ENCODE data around the gene TMEM151B.

DNA sequence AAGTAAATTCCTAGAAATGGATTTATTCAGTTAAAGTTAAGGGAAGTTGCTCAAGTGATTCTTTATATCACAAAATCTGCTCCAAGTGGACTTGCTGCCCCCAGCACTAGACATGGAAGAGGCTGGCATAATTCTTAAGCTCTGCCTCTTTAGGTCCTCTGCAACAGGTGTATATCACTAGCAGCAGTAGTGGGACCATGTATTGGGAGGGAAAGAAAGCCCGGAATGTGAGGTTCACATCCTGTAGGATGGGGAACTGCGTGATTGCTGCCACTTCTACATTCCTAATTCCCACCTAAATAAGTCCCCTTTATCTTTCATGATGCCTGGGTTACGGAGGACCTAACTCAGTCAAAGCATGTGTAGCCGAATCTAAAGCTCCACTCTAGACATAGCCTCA is 85.4 kb downstream of the TMEM151B start:
- TF ChIP-seq POLR2A (IDR thresholded peaks at IDR 0.05; ENCODE audit: low read depth, low read length) (no peak), CHD1 (IDR thresholded peaks at IDR 0.05; ENCODE audit: low read depth, low read length) (no peak), BHLHE40 (IDR thresholded peaks at IDR 0.05; ENCODE audit: low read depth, low read length) (no peak), CEBPB (IDR thresholded peaks at IDR 0.05; ENCODE audit: low read depth, low read length) (no peak), NFE2L2 (IDR thresholded peaks at IDR 0.05; ENCODE audit: low read depth, low read length) (no peak), MXI1 (IDR thresholded peaks at IDR 0.05; ENCODE audit: borderline replicate concordance, low read depth, low read length) (no peak), RFX5 (IDR thresholded peaks at IDR 0.05; ENCODE audit: low read depth, low read length) (no peak), RCOR1 (IDR thresholded peaks at IDR 0.05; ENCODE audit: insufficient replicate concordance, low read length) (no peak), SMC3 (IDR thresholded peaks at IDR 0.05; ENCODE audit: low read depth, low read length) (no peak), MAFK (IDR thresholded peaks at IDR 0.05; ENCODE audit: low read depth, low read length) (no peak), FOS (IDR thresholded peaks at IDR 0.05; ENCODE audit: low read depth, low read length) (no peak)
- TF ChIP-seq, protein P1, sequence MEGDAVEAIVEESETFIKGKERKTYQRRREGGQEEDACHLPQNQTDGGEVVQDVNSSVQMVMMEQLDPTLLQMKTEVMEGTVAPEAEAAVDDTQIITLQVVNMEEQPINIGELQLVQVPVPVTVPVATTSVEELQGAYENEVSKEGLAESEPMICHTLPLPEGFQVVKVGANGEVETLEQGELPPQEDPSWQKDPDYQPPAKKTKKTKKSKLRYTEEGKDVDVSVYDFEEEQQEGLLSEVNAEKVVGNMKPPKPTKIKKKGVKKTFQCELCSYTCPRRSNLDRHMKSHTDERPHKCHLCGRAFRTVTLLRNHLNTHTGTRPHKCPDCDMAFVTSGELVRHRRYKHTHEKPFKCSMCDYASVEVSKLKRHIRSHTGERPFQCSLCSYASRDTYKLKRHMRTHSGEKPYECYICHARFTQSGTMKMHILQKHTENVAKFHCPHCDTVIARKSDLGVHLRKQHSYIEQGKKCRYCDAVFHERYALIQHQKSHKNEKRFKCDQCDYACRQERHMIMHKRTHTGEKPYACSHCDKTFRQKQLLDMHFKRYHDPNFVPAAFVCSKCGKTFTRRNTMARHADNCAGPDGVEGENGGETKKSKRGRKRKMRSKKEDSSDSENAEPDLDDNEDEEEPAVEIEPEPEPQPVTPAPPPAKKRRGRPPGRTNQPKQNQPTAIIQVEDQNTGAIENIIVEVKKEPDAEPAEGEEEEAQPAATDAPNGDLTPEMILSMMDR (conservative IDR thresholded peaks at IDR 0.05; ENCODE audit: low read depth, low read length) = no peak
- TF ChIP-seq, protein P2, sequence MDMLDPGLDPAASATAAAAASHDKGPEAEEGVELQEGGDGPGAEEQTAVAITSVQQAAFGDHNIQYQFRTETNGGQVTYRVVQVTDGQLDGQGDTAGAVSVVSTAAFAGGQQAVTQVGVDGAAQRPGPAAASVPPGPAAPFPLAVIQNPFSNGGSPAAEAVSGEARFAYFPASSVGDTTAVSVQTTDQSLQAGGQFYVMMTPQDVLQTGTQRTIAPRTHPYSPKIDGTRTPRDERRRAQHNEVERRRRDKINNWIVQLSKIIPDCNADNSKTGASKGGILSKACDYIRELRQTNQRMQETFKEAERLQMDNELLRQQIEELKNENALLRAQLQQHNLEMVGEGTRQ (IDR thresholded peaks at IDR 0.05; ENCODE audit: low read depth, low read length) = no peak
- TF ChIP-seq, protein P3, sequence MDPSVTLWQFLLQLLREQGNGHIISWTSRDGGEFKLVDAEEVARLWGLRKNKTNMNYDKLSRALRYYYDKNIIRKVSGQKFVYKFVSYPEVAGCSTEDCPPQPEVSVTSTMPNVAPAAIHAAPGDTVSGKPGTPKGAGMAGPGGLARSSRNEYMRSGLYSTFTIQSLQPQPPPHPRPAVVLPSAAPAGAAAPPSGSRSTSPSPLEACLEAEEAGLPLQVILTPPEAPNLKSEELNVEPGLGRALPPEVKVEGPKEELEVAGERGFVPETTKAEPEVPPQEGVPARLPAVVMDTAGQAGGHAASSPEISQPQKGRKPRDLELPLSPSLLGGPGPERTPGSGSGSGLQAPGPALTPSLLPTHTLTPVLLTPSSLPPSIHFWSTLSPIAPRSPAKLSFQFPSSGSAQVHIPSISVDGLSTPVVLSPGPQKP (IDR thresholded peaks at IDR 0.05; ENCODE audit: borderline replicate concordance, low read depth, low read length) = no peak
